B cell (primary cell): ENCODE measurements around the gene ME1. TPM values are rescaled to one million over a fixed set of nuclear protein-coding genes. Genes with fewer than 3 reads are reported as not detected.
"Not testable (repeated sequence)": the region's sequence is repeated elsewhere in the genome, so short reads cannot be mapped to it uniquely, and the experiment has no call there.

ENCODE experiments used
- ATAC-seq: fragments of 200-7000 bp; cut with Tn5 transposase; one replicate; pipeline ENCODE4 v1.10.0; 2021; ENCODE audit warnings: low read depth, mild to moderate bottlenecking, moderate number of reproducible peaks, moderate library complexity
- CTCF ChIA-PET: fragments of 350-600 bp; sonication (Branson Sonifier 250); formaldehyde crosslinking; loops from one replicate; lab custom pipeline; 2021; ENCODE audit warnings: antibody characterized with exemption, inconsistent platforms; lab: Charles Lee
- POLR2A ChIA-PET: fragments of 350-600 bp; sonication (Branson Sonifier 250); formaldehyde crosslinking; loops from one replicate; lab custom pipeline; 2021; ENCODE audit warnings: antibody characterized with exemption; lab: Charles Lee
- DNase-seq: peaks from one replicate; pipeline ENCODE4 v3.0.0; 2013
- H2AFZ ChIP-seq: 2 replicates; pipeline ENCODE4 v1.6.1; 2012; ENCODE audit warnings: mild to moderate bottlenecking, low read depth, low read length; ENCODE audit not compliant: insufficient read depth, poor library complexity, severe bottlenecking
- H3K27ac ChIP-seq, 2 donors: 1 replicate in 1 of 2; 2 replicates in 1 of 2; pipeline ENCODE4 v1.5.1; 2012 to 2013; ENCODE audit warnings: low read length in 2 of 2, mild to moderate bottlenecking in 2 of 2, moderate library complexity in 1 of 2
- H3K27me3 ChIP-seq, 4 experiments: fragments of 200-600 bp in 1 of 4; sonication (generic) in 1 of 4; replicated peaks in 1 of 4; 1 replicate in 2 of 4; 2 replicates in 2 of 4; pipeline versions ENCODE4 v1.6.1 to v1.7.0; 2013 to 2016; ENCODE audit warnings: low read length in 3 of 4, mild to moderate bottlenecking in 2 of 4, mixed read lengths in 1 of 4, moderate library complexity in 1 of 4; ENCODE audit not compliant: insufficient read depth in 4 of 4, control insufficient read depth in 3 of 4; ENCODE audit errors: control extremely low read depth in 1 of 4
- H3K36me3 ChIP-seq, 2 experiments: replicated peaks in 1 of 2; 1 replicate in 1 of 2; 2 replicates in 1 of 2; pipeline versions ENCODE4 v1.6.1 to v1.7.1; 2013; ENCODE audit warnings: low read length in 1 of 2; ENCODE audit not compliant: insufficient read depth in 2 of 2, control insufficient read depth in 1 of 2; ENCODE audit errors: control extremely low read depth in 1 of 2, extremely low read depth in 1 of 2
- H3K4me1 ChIP-seq, 2 donors: fragments of 200-600 bp in 1 of 2; sonication (generic) in 1 of 2; 1 replicate in 1 of 2; 2 replicates in 1 of 2; pipeline versions ENCODE4 v1.5.1 to v1.6.1; 2013 to 2017; ENCODE audit warnings: low read length in 2 of 2; ENCODE audit not compliant: control insufficient read depth in 2 of 2, insufficient read depth in 2 of 2
- H3K4me2 ChIP-seq: replicated peaks from 2 replicates; pipeline ENCODE3; 2012; ENCODE audit warnings: mild to moderate bottlenecking, low read depth, low read length; ENCODE audit not compliant: poor library complexity, severe bottlenecking
- H3K4me3 ChIP-seq, 5 experiments: fragments of 200-600 bp in 1 of 5; sonication (generic) in 1 of 5; 1 replicate in 3 of 5; 2 replicates in 2 of 5; pipeline versions ENCODE4 v1.5.1 to v1.7.0; 2011 to 2016; ENCODE audit warnings: low read length in 4 of 5, mild to moderate bottlenecking in 4 of 5, low read depth in 2 of 5, control low read depth in 1 of 5, moderate library complexity in 1 of 5; ENCODE audit not compliant: insufficient read depth in 1 of 5; ENCODE audit errors: control extremely low read depth in 1 of 5, extremely low read depth in 1 of 5
- H3K79me2 ChIP-seq: fragments of 200-600 bp; sonication (generic); one replicate; pipeline ENCODE4 v1.6.0; 2016; ENCODE audit warnings: low read length; ENCODE audit not compliant: control insufficient read depth, insufficient read depth
- H3K9ac ChIP-seq: fragments of 200-600 bp; sonication (generic); 2 replicates; pipeline ENCODE4 v1.6.1; 2017; ENCODE audit warnings: mild to moderate bottlenecking, low read length, moderate library complexity
- H3K9me3 ChIP-seq, 3 donors: one replicate each; pipeline versions ENCODE4 v1.6.1 to v1.7.1; 2013; ENCODE audit warnings: low read length in 2 of 3; ENCODE audit not compliant: control insufficient read depth in 2 of 3, insufficient read depth in 1 of 3; ENCODE audit errors: control extremely low read depth in 1 of 3
- H4K20me1 ChIP-seq: 2 replicates; pipeline ENCODE4 v1.6.0; 2012; ENCODE audit warnings: mild to moderate bottlenecking, low read length; ENCODE audit not compliant: insufficient read depth, control insufficient read depth, poor library complexity, severe bottlenecking
- H3K27ac Mint-ChIP-seq: one replicate; pipeline ENCODE4 v1.8.0; 2021; ENCODE audit warnings: mixed read lengths
- H3K27me3 Mint-ChIP-seq: one replicate; pipeline ENCODE4 v1.8.0; 2021; ENCODE audit warnings: mixed read lengths
- H3K4me1 Mint-ChIP-seq: one replicate; pipeline ENCODE4 v1.8.0; 2021; ENCODE audit warnings: mixed read lengths
- H3K4me3 Mint-ChIP-seq: one replicate; pipeline ENCODE4 v1.8.0; 2021; ENCODE audit warnings: mixed read lengths
- H3K9me3 Mint-ChIP-seq: one replicate; pipeline ENCODE4 v1.8.0; 2022; ENCODE audit warnings: mixed read lengths; ENCODE audit not compliant: insufficient read depth
- CTCF ChIP-seq: fragments of 200-600 bp; IDR thresholded peaks from one replicate; pipeline ENCODE4 v1.8.0; 2022; ENCODE audit warnings: antibody characterized with exemption, mild to moderate bottlenecking
- EZH2 ChIP-seq: IDR thresholded peaks from 2 replicates; pipeline ENCODE4 v1.6.1; 2012; ENCODE audit warnings: borderline replicate concordance, low read depth, mild to moderate bottlenecking, moderate library complexity, low read length; ENCODE audit not compliant: insufficient read depth, poor library complexity, severe bottlenecking
- WGBS: methylation state at CpG from one replicate; pipeline ENCODE4 v1.1.5; 2013; ENCODE audit warnings: missing lambda C conversion rate; ENCODE audit not compliant: insufficient coverage; 5-methylcytosine and 5-hydroxymethylcytosine counted together
- intact Hi-C: fragments of 100-400 bp; cut with micrococcal nuclease; formaldehyde crosslinking; loops from one replicate; pipeline ENCODE4 v1.10.0; 2022
- polyA plus RNA-seq: library from polyadenylated mRNA; depleted of rRNA; stranded (reverse); fragments of >200 nt; gene quantifications from 2 replicates; pipeline ENCODE4 v1.2.3, GENCODE V29; 2012
- total RNA-seq, 2 donors: library from RNA; stranded (reverse); fragments of 120-200 nt in 1 of 2; gene quantifications; 1 replicate in 1 of 2; 2 replicates in 1 of 2; pipeline versions ENCODE4 v1.2.3 to v1.2.4, GENCODE V29; 2013 to 2022

The ME1 gene
- total and polyA plus RNA-seq, 2 donors (not counting 1 experiment from before 2014, with no cell fraction given): not detected

GRCh38 chr6:83292900-83293843, 137.7 kb downstream of the ME1 start:
- Histone ChIP-seq H3K9me3 (peaks cover 0 to 4% (median 0%) of the 10 kb centered on the region in 3 donors), H4K20me1 (no peaks in the 10 kb centered on the region), H3K27ac (no peak overlapping the region), H3K4me3 (no peak overlapping the region), H2AFZ (no peak overlapping the region), H3K4me2 (no peak overlapping the region), H3K36me3 (no peaks in the 10 kb centered on the region), H3K4me1 (no peaks in the 10 kb centered on the region), H3K79me2 (no peaks in the 10 kb centered on the region), H3K9ac (no peak overlapping the region), H3K27me3 (peaks cover 0 to 2% (median 0%) of the 10 kb centered on the region in 4 experiments)
- DNase-seq: no peak
- ChIA-PET CTCF (no interaction called here), POLR2A (no interaction called here)
- H3K4me3 Mint-ChIP-seq: no peak overlapping the region
- intact Hi-C loops: no loop called here
- no peak for TF ChIP-seq CTCF
- TF ChIP-seq EZH2: no peak
- no peak for ATAC-seq
- no peaks in the 10 kb centered on the region for H3K9me3 Mint-ChIP-seq
- no peaks in the 10 kb centered on the region for H3K4me1 Mint-ChIP-seq
- H3K27ac Mint-ChIP-seq: no peak overlapping the region
- WGBS: 97% methylated on average over 7 of the region's 9 CpGs
- peaks cover 7% of the 10 kb centered on the region for H3K27me3 Mint-ChIP-seq

- H3K27ac Mint-ChIP-seq, H3K4me3 ChIP-seq, CTCF ChIA-PET, H2AFZ ChIP-seq, POLR2A ChIA-PET, H4K20me1 ChIP-seq, H3K36me3 ChIP-seq, H3K79me2 ChIP-seq, H3K9me3 ChIP-seq, H3K9ac ChIP-seq, DNase-seq, ATAC-seq, intact Hi-C loops, H3K4me2 ChIP-seq, H3K4me3 Mint-ChIP-seq, H3K4me1 Mint-ChIP-seq, H3K27me3 Mint-ChIP-seq, H3K9me3 Mint-ChIP-seq, H3K27ac ChIP-seq, H3K27me3 ChIP-seq, H3K4me1 ChIP-seq: not testable (repeated sequence)
- no CpG with 5 or more reads among the region's 6 CpGs for WGBS
Observed at GRCh38 chr6:83287298-83287697, 143.6 kb downstream of the ME1 start.
